ENCODE data around the gene FAM24A. TPM values are rescaled to one million over a fixed set of nuclear protein-coding genes. Genes with fewer than 3 reads are reported as not detected.

Gene FAM24A
- polyA plus RNA-seq, 2 of the 4 experiments (the other 2 are of a cell fraction), result not detected

GRCh38 chr10:122962405-122962804, 52.0 kb downstream of the FAM24A start:
- 17% methylated on average over 3 of the region's 3 CpGs for WGBS (ENCODE audit: missing lambda C conversion rate)
- Histone ChIP-seq H3K4me3 (no peak overlapping the region), H3K27ac (no peak overlapping the region), H3K9me3 (peaks cover 30% of the 10 kb centered on the region), H3K4me1 (no peaks in the 10 kb centered on the region), H3K4me2 (no peak overlapping the region)
- no peak for DNase-seq (ENCODE audit: low read depth in 1 of 2, low spot score in 1 of 2)
- no peak for FAIRE-seq
- POLR2A ChIA-PET, result interaction anchor here (0.7 kb wide), 1 partner anchor 8 kb away, joined by 3 read pairs; the partner anchor contains the start of gene C10orf88
- no peak for ATAC-seq
- TF ChIP-seq SMC3 (IDR thresholded peaks at IDR 0.05) (no peak), KDM5A (IDR thresholded peaks at IDR 0.05) (no peak), PBX3 (IDR thresholded peaks at IDR 0.05) (no peak), MAX (IDR thresholded peaks at IDR 0.05) (no peak), MAFK (IDR thresholded peaks at IDR 0.05; ENCODE audit: partially characterized antibody) (no peak), NR3C1 (IDR thresholded peaks at IDR 0.05) (no peak), ATOH8 (CRISPR knock-in tag; IDR thresholded peaks at IDR 0.05; ENCODE audit: low read depth) (no peak), FOSB (CRISPR knock-in tag; IDR thresholded peaks at IDR 0.05) (no peak), HOXB13 (CRISPR knock-in tag; IDR thresholded peaks at IDR 0.05; ENCODE audit: low read depth) (no peak), EHMT2 (IDR thresholded peaks at IDR 0.05; ENCODE audit: low read depth) (no peak), KDM1A (IDR thresholded peaks at IDR 0.05; ENCODE audit: low read depth) (no peak), CBX8 (IDR thresholded peaks at IDR 0.05) (no peak), SREBF2 (IDR thresholded peaks at IDR 0.05) (no peak), BCL3 (IDR thresholded peaks at IDR 0.05) (no peak), ZNF302 (CRISPR knock-in tag; IDR thresholded peaks at IDR 0.05) (no peak), HOXA7 (CRISPR knock-in tag; IDR thresholded peaks at IDR 0.05) (no peak), RCOR1 (IDR thresholded peaks at IDR 0.05; ENCODE audit: low read depth, low read length) (no peak), GATA3 (IDR thresholded peaks at IDR 0.05; ENCODE audit: borderline replicate concordance) (no peak), NPAS2 (CRISPR knock-in tag; IDR thresholded peaks at IDR 0.05; ENCODE audit: borderline replicate concordance) (no peak), REST (IDR thresholded peaks at IDR 0.05) (no peak)
- CTCF ChIA-PET, result interaction anchor here (1.1 kb wide), 1 partner anchor 18 kb away, joined by 5 read pairs; the partner anchor contains the start of gene PSTK

Other genes starting within 250 kb of the FAM24A start
- not detected in 2 replicates for gene C10orf120, start 210.8 kb upstream of the FAM24A start, polyA plus RNA-seq (2011; rRNA removed)
- gene C10orf120, start 210.8 kb upstream of the FAM24A start, polyA plus RNA-seq (2017; fragmentation: RNase III; extraction: RNeasy Plus Mini Kit Qiagen cat#74134 plus additional on column Dnase treatment), result not detected in 3 replicates
- 2.8 and 3.4 TPM in 2 replicates for gene CUZD1, start 64.8 kb upstream of the FAM24A start, polyA plus RNA-seq (2011; rRNA removed)
- gene CUZD1, start 64.8 kb upstream of the FAM24A start, polyA plus RNA-seq (2017; fragmentation: RNase III; extraction: RNeasy Plus Mini Kit Qiagen cat#74134 plus additional on column Dnase treatment), result 1.4 to 1.6 TPM (median 1.5 TPM) in 3 replicates
- gene FAM24B, start 31.0 kb upstream of the FAM24A start, polyA plus RNA-seq (2011; rRNA removed), result 18.7 and 27.6 TPM in 2 replicates
- 15.6 to 16.9 TPM (median 16.8 TPM) in 3 replicates for gene FAM24B, start 31.0 kb upstream of the FAM24A start, polyA plus RNA-seq (2017; fragmentation: RNase III; extraction: RNeasy Plus Mini Kit Qiagen cat#74134 plus additional on column Dnase treatment)
- gene C10orf88, start 43.6 kb downstream of the FAM24A start, polyA plus RNA-seq (2011; rRNA removed), result 10.4 and 11.0 TPM in 2 replicates
- gene C10orf88, start 43.6 kb downstream of the FAM24A start, polyA plus RNA-seq (2017; fragmentation: RNase III; extraction: RNeasy Plus Mini Kit Qiagen cat#74134 plus additional on column Dnase treatment), result 8.7 to 11.9 TPM (median 11.7 TPM) in 3 replicates
- 8.9 and 9.0 TPM in 2 replicates for gene PSTK, start 69.8 kb downstream of the FAM24A start, polyA plus RNA-seq (2011; rRNA removed)
- 5.3 to 6.6 TPM (median 6.2 TPM) in 3 replicates for gene PSTK, start 69.8 kb downstream of the FAM24A start, polyA plus RNA-seq (2017; fragmentation: RNase III; extraction: RNeasy Plus Mini Kit Qiagen cat#74134 plus additional on column Dnase treatment)
- gene IKZF5, start 98.2 kb downstream of the FAM24A start, polyA plus RNA-seq (2011; rRNA removed), result 8.4 and 10.2 TPM in 2 replicates
- gene IKZF5, start 98.2 kb downstream of the FAM24A start, polyA plus RNA-seq (2017; fragmentation: RNase III; extraction: RNeasy Plus Mini Kit Qiagen cat#74134 plus additional on column Dnase treatment), result 5.0 to 5.6 TPM (median 5.1 TPM) in 3 replicates
- gene ACADSB, start 98.4 kb downstream of the FAM24A start, polyA plus RNA-seq (2011; rRNA removed), result 16.1 and 18.5 TPM in 2 replicates
- gene ACADSB, start 98.4 kb downstream of the FAM24A start, polyA plus RNA-seq (2017; fragmentation: RNase III; extraction: RNeasy Plus Mini Kit Qiagen cat#74134 plus additional on column Dnase treatment), result 8.5 to 9.1 TPM (median 9.0 TPM) in 3 replicates
- not detected in 2 replicates for gene HMX3, start 225.4 kb downstream of the FAM24A start, polyA plus RNA-seq (2011; rRNA removed)
- gene HMX3, start 225.4 kb downstream of the FAM24A start, polyA plus RNA-seq (2017; fragmentation: RNase III; extraction: RNeasy Plus Mini Kit Qiagen cat#74134 plus additional on column Dnase treatment), result not detected in 3 replicates
- not detected in 2 replicates for gene HMX2, start 237.5 kb downstream of the FAM24A start, polyA plus RNA-seq (2011; rRNA removed)
- gene HMX2, start 237.5 kb downstream of the FAM24A start, polyA plus RNA-seq (2017; fragmentation: RNase III; extraction: RNeasy Plus Mini Kit Qiagen cat#74134 plus additional on column Dnase treatment), result 0.07 to 0.09 TPM (median 0.08 TPM) in 3 replicates
- 229 and 246 TPM in 2 replicates for gene BUB3, start 243.8 kb downstream of the FAM24A start, polyA plus RNA-seq (2011; rRNA removed)
- gene BUB3, start 243.8 kb downstream of the FAM24A start, polyA plus RNA-seq (2017; fragmentation: RNase III; extraction: RNeasy Plus Mini Kit Qiagen cat#74134 plus additional on column Dnase treatment), result 216 to 224 TPM (median 222 TPM) in 3 replicates

Data from A549 (cell line).